Suprapubic skin (tissue), 4 donors: Measurements from ENCODE around the gene WWP2. TPM values are rescaled to one million over a fixed set of nuclear protein-coding genes. Genes with fewer than 3 reads are reported as not detected.
A peak's percentile ranks its signal among the peaks of the same experiment; 100 is the strongest.

Experiments
- DNase-seq, 2 donors: peaks; one replicate each; pipeline ENCODE4 v3.0.0-alpha.2; 2019; ENCODE audit warnings: low spot score in 2 of 2
- H3K27ac ChIP-seq: fragments of 200-600 bp; sonication (generic); one replicate; pipeline ENCODE4 v1.5.1; 2019
- H3K27me3 ChIP-seq: fragments of 200-600 bp; sonication (generic); one replicate; pipeline ENCODE4 v1.5.1; 2019
- H3K36me3 ChIP-seq: fragments of 200-600 bp; sonication (generic); one replicate; pipeline ENCODE4 v1.5.1; 2019
- H3K4me1 ChIP-seq: fragments of 200-600 bp; sonication (generic); one replicate; pipeline ENCODE4 v1.5.1; 2019
- H3K4me3 ChIP-seq: fragments of 200-600 bp; sonication (generic); one replicate; pipeline ENCODE4 v1.5.1; 2019; ENCODE audit warnings: mild to moderate bottlenecking
- H3K9me3 ChIP-seq: fragments of 200-600 bp; sonication (generic); one replicate; pipeline ENCODE4 v1.5.1; 2019
- EP300 ChIP-seq: sonication (generic); formaldehyde crosslinking; IDR thresholded peaks from one replicate; pipeline ENCODE4 v1.6.1; 2017; ENCODE audit warnings: antibody characterized with exemption
- POLR2A ChIP-seq, 2 donors: fragments of 450-650 bp; IDR thresholded peaks; one replicate each; pipeline ENCODE4 v1.6.1; 2017; ENCODE audit warnings: antibody characterized with exemption in 2 of 2, mild to moderate bottlenecking in 2 of 2, moderate library complexity in 2 of 2
- POLR2AphosphoS5 ChIP-seq, 3 donors: sonication (generic); formaldehyde crosslinking; IDR thresholded peaks; one replicate each; pipeline ENCODE4 v1.6.1; 2017; ENCODE audit warnings: antibody characterized with exemption in 3 of 3
- WGBS: methylation state at CpG from one replicate; pipeline ENCODE4 v1.1.5; 2018; 5-methylcytosine and 5-hydroxymethylcytosine counted together
- total RNA-seq, 4 donors: library from RNA; depleted of rRNA; stranded (reverse); fragments of >200 nt; gene quantifications; one replicate each; pipeline ENCODE4 v1.1.0, GENCODE V29; 2016
- TF ChIP-seq, protein P1 (sequence below), 2 donors: fragments of 200-600 bp in 1 of 2; fragments of 450-650 bp in 1 of 2; sonication (generic) in 1 of 2; IDR thresholded peaks; one replicate each; pipeline ENCODE4 v1.5.1; 2016 to 2019; ENCODE audit warnings: antibody characterized with exemption in 2 of 2, mild to moderate bottlenecking in 1 of 2, moderate library complexity in 1 of 2

WWP2 gene
- total RNA-seq, 4 donors from 2014 or later = 27.1 to 48.9 (median 42.2) TPM

GRCh38 chr16:69931631-69932030 lies 169.5 kb downstream of the WWP2 start:
- DNase-seq = peak in 1 of 2 donors; percentile 65
- Histone ChIP-seq H3K4me3 (no peak overlapping the region), H3K27ac (no peak overlapping the region), H3K4me1 (peaks cover 21% of the 10 kb centered on the region), H3K9me3 (no peaks in the 10 kb centered on the region), H3K27me3 (no peaks in the 10 kb centered on the region), H3K36me3 (peaks cover 71% of the 10 kb centered on the region)
- TF ChIP-seq, protein P1, sequence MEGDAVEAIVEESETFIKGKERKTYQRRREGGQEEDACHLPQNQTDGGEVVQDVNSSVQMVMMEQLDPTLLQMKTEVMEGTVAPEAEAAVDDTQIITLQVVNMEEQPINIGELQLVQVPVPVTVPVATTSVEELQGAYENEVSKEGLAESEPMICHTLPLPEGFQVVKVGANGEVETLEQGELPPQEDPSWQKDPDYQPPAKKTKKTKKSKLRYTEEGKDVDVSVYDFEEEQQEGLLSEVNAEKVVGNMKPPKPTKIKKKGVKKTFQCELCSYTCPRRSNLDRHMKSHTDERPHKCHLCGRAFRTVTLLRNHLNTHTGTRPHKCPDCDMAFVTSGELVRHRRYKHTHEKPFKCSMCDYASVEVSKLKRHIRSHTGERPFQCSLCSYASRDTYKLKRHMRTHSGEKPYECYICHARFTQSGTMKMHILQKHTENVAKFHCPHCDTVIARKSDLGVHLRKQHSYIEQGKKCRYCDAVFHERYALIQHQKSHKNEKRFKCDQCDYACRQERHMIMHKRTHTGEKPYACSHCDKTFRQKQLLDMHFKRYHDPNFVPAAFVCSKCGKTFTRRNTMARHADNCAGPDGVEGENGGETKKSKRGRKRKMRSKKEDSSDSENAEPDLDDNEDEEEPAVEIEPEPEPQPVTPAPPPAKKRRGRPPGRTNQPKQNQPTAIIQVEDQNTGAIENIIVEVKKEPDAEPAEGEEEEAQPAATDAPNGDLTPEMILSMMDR (IDR thresholded peaks at IDR 0.05) = no peak
- TF ChIP-seq POLR2A (IDR thresholded peaks at IDR 0.05) (no peak), EP300 (no peak), POLR2AphosphoS5 (IDR thresholded peaks at IDR 0.05) (no peak)
- 98% methylated on average over 12 of the region's 13 CpGs for WGBS

- Histone ChIP-seq H3K4me3 (no peak overlapping the region), H3K9me3 (no peaks in the 10 kb centered on the region), H3K4me1 (peaks cover 15% of the 10 kb centered on the region), H3K27ac (no peak overlapping the region), H3K27me3 (no peaks in the 10 kb centered on the region), H3K36me3 (peaks cover 77% of the 10 kb centered on the region)
- TF ChIP-seq EP300 (no peak), POLR2A (IDR thresholded peaks at IDR 0.05) (no peak)
- TF ChIP-seq, protein P1 (IDR thresholded peaks at IDR 0.05) = no peak
- WGBS = 83% methylated on average over 9 of the region's 9 CpGs
- peak in 1 of 2 donors; percentile 40 for DNase-seq
Measured at GRCh38 chr16:69932228-69932627, 170.1 kb downstream of the WWP2 start.

DNA sequence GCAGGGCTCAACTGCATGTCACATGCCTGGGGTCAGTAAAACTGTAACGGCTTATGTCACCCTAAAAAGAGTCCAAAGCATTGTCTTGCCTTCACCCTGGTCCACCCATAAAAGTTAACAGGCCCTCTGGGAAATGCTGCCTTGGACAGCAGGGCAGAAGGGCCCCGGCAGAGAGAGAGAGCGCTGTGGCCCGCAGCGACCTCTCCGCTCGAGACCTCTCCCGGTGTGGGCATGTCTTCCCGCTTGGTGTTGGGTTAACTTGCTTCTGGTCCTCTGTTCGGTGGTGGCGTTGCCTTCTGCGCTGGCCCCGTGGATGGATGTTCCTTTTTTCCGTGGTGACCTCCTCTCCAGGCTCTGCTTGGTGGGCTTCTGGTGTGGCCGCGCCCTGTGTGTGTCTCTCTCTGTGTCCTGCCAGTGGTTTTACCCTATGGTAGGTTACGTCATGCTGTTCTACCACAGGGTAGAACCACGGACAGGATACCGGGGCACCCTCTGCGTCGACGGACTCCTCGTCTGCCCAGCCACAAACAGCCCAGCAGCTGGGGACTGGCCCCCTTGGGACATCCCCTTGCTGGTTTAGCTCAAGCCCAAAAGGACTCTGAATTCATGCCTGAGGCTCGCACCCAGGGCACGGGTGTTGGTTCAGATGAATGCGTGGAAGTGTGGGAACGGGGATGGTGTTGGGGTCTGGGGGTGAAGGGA lies 170.7 kb downstream of the WWP2 start:
- no peak overlapping the region for H3K27ac ChIP-seq
- peak in 1 of 2 donors; percentile 45 for DNase-seq
- H3K4me3 ChIP-seq = no peak overlapping the region
- H3K27me3 ChIP-seq = no peaks in the 10 kb centered on the region
- TF ChIP-seq POLR2AphosphoS5 (IDR thresholded peaks at IDR 0.05) (no peak), EP300 (no peak), POLR2A (IDR thresholded peaks at IDR 0.05) (no peak)
- TF ChIP-seq, protein P1 (IDR thresholded peaks at IDR 0.05) = no peak
- 91% methylated on average over 26 of the region's 27 CpGs for WGBS
- H3K4me1 ChIP-seq = peaks cover 13% of the 10 kb centered on the region
- no peaks in the 10 kb centered on the region for H3K9me3 ChIP-seq
- H3K36me3 ChIP-seq = peaks cover 83% of the 10 kb centered on the region

DNA sequence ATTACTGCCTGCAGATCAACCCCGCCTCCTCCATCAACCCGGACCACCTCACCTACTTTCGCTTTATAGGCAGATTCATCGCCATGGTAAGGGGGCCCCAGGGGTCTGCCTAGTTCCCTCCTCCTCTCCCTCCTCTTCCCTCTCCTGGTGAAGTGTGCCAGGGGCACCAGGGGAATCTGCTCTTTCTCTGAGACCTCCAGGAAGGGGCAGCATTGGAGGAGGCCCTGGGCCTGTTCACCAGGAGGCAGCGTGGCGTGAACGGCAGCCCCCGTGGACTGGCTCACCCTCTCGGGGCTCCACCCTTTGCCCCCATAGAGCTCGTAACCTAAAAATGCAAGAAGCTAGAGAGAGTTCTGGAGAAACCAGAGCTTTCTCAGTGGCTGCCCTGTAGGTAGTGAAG lies 171.9 kb downstream of the WWP2 start:
- Histone ChIP-seq H3K4me3 (no peak overlapping the region), H3K36me3 (peaks cover 93% of the 10 kb centered on the region), H3K9me3 (no peaks in the 10 kb centered on the region), H3K27ac (no peak overlapping the region), H3K27me3 (no peaks in the 10 kb centered on the region), H3K4me1 (peaks cover 8% of the 10 kb centered on the region)
- WGBS = 82% methylated on average over 10 of the region's 10 CpGs
- TF ChIP-seq, protein P1 (IDR thresholded peaks at IDR 0.05) = no peak
- no peak for TF ChIP-seq POLR2AphosphoS5 (IDR thresholded peaks at IDR 0.05)
- no peak for TF ChIP-seq POLR2A (IDR thresholded peaks at IDR 0.05)
- TF ChIP-seq EP300 = no peak
- peak in 1 of 2 donors; percentile 53 for DNase-seq

GRCh38 chr16:69934751-69935150 lies 172.6 kb downstream of the WWP2 start:
- H3K4me3 ChIP-seq = no peak overlapping the region
- peak in 1 of 2 donors; percentile 71 for DNase-seq
- TF ChIP-seq EP300 (no peak), POLR2AphosphoS5 (IDR thresholded peaks at IDR 0.05) (no peak), POLR2A (IDR thresholded peaks at IDR 0.05) (no peak)
- TF ChIP-seq, protein P1 (IDR thresholded peaks at IDR 0.05) = no peak
- peaks cover 3% of the 10 kb centered on the region for H3K4me1 ChIP-seq
- no peaks in the 10 kb centered on the region for H3K27me3 ChIP-seq
- H3K36me3 ChIP-seq = peaks cover 93% of the 10 kb centered on the region
- no peaks in the 10 kb centered on the region for H3K9me3 ChIP-seq
- 95% methylated on average over 17 of the region's 17 CpGs for WGBS
- H3K27ac ChIP-seq = no peak overlapping the region
